ENCODE results near the gene PPT2. TPM values are rescaled to one million over a fixed set of nuclear protein-coding genes. Genes with fewer than 3 reads are reported as not detected.
"Not testable (repeated sequence)": the region's sequence is repeated elsewhere in the genome, so short reads cannot be mapped to it uniquely, and the experiment has no call there.

The PPT2 gene
- total RNA-seq, 1 experiment from 2014 or later = 19.3 TPM

DNA sequence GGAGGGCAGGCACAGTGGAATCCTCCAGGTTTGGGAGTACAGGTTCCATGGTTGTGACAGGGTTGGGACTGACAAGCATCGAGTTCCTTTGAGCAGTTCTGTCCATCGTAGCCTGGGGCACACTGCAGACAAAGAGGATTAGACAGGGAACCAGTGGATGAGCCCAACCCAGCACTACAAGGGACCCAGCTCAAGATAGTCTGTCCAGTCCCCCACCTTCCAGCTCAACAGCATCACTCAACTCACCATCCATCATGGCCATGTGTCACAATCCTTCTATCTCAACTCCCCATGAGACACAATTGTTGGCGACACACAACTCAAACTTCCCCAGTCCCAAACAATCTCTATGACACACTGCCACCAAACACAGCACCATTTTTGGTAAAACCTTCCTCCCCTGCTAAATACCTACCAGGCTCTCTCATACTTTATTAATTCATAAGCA lies 50.4 kb downstream of the PPT2 start:
- no peak for DNase-seq (ENCODE audit: low read depth)

DNA sequence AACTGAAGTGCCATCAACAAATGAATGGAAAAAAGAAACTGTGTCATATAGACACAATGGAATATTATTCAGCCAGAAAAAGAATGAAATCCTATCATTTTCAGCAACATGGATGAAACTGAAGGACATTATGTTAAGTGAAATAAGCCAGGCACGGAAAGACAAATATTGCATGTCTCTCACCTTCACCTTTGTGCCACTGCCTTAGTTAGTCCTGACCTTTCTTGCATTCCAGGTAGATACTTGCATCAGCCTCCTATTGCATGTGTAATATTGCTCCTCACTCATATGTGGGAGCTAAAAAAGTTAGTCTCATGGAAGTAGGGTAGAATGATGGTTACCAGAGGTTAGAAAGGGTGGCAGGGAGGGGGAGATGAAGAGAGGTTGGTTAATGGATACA lies 55.1 kb downstream of the PPT2 start:
- no peak for DNase-seq (ENCODE audit: low read depth)

DNA sequence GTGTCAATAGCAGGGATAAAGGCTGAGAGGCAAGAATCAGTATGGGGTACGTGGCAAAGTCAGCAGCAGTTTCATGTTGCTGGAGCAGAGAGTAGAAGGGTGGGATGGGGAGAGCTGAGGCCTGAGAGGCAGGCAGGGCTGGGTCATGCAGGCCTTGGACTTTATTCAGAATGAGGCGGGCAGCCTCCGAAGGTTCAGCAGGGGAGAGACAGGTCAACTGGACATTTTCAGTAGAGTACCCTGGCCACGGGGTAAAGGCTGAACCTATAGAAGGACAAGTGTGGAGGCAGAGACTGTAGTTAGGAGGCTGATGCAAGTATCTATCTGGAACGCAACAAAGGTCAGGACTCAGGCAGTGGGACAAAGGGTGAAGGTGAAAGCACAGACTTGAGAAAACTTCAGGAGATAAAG lies 56.3 kb downstream of the PPT2 start:
- DNase-seq (ENCODE audit: low read depth) = no peak

DNA sequence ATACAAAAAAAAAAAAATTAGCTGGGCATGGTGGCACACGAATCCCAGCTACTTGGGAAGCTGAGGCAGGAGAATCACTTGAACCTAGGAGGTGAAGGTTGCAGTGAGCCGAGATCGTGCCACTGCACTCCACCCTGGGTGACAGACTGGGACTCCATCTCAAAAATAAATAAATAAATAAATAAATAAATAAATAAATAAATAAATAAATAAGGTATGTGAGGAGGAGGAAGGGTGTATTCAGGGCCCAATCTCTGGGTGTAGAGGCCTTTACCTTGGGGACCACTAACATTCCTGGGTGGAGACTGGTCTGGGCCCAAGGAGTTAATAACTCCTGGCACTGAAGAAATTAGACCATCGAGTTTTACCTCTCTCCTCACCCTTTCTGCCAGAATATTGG lies 57.5 kb downstream of the PPT2 start:
- not testable (repeated sequence) for DNase-seq (ENCODE audit: low read depth)

DNA sequence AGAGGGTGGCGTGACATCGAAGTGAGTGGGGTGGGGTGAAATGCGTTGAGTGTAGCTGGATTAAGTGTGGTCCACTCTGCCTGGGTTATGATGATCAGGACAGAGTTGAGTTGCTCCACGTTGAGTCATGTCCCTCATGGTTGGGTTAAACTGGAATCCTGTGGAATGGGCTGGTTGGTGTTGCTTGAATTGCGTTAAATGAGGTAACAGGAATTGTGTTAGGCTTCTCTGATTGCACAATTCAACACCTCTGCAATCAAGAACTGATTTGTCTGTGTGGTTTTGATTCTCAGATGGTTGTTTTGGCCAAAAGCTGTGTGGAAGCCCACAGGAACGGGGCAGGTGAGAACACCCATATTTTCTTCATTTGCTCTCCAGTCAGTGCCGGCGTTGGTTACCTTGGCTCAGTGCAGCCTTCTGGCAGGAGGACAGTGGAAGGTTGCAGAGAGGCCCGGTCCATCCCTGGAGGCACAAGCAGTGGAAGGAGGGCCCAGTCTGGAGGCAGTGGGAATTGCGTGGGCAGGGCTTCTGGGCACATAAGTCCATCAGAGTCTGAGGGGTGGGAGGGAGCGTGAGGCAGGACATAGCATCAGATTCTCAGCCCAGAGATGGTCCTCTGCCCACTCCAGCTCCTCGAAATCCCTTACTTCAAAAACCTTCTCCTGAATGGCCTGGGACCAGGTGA lies 58.3 kb downstream of the PPT2 start:
- no peak for DNase-seq (ENCODE audit: low read depth)

Other genes with a start within 250 kb of the PPT2 start
- 0.86 and 1.2 TPM in 2 replicates for gene C2, start 226.4 kb upstream of the PPT2 start, total RNA-seq (2014; rRNA removed)
- gene CFB, start 208.0 kb upstream of the PPT2 start, total RNA-seq (2014; rRNA removed) = 1.1 and 1.4 TPM in 2 replicates
- gene NELFE, start 195.2 kb upstream of the PPT2 start, total RNA-seq (2014; rRNA removed) = 129 TPM in 2 replicates
- gene SKIC2, start 195.0 kb upstream of the PPT2 start, total RNA-seq (2014; rRNA removed) = 40.0 and 44.1 TPM in 2 replicates
- gene DXO, start 182.0 kb upstream of the PPT2 start, total RNA-seq (2014; rRNA removed) = 19.1 and 19.5 TPM in 2 replicates
- 1.9 and 2.2 TPM in 2 replicates for gene C4A, start 172.1 kb upstream of the PPT2 start, total RNA-seq (2014; rRNA removed)
- 1.8 and 3.5 TPM in 2 replicates for gene C4B, start 139.3 kb upstream of the PPT2 start, total RNA-seq (2014; rRNA removed)
- 0.13 TPM in 1 of 2 replicates, not detected in the other for gene CYP21A2, start 115.7 kb upstream of the PPT2 start, total RNA-seq (2014; rRNA removed)
- gene TNXB, start 44.8 kb upstream of the PPT2 start, total RNA-seq (2014; rRNA removed) = under 0.01 and 0.06 TPM in 2 replicates
- gene ATF6B, start 25.9 kb upstream of the PPT2 start, total RNA-seq (2014; rRNA removed) = 29.8 and 34.7 TPM in 2 replicates
- 8.4 and 8.9 TPM in 2 replicates for gene FKBPL, start 23.9 kb upstream of the PPT2 start, total RNA-seq (2014; rRNA removed)
- 0.06 TPM in 1 of 2 replicates, not detected in the other for gene PRRT1, start 2.2 kb upstream of the PPT2 start, total RNA-seq (2014; rRNA removed)
- gene EGFL8, start 10.5 kb downstream of the PPT2 start, total RNA-seq (2014; rRNA removed) = 1.3 and 2.4 TPM in 2 replicates
- 80.3 and 87.0 TPM in 2 replicates for gene AGPAT1, start 21.9 kb downstream of the PPT2 start, total RNA-seq (2014; rRNA removed)
- gene RNF5, start 24.3 kb downstream of the PPT2 start, total RNA-seq (2014; rRNA removed) = 43.5 and 55.3 TPM in 2 replicates
- 0.45 and 0.80 TPM in 2 replicates for gene AGER, start 30.1 kb downstream of the PPT2 start, total RNA-seq (2014; rRNA removed)
- 19.2 and 23.1 TPM in 2 replicates for gene PBX2, start 36.1 kb downstream of the PPT2 start, total RNA-seq (2014; rRNA removed)
- 1.0 and 1.4 TPM in 2 replicates for gene GPSM3, start 38.5 kb downstream of the PPT2 start, total RNA-seq (2014; rRNA removed)
- gene NOTCH4, start 69.9 kb downstream of the PPT2 start, total RNA-seq (2014; rRNA removed) = 0.26 and 1.1 TPM in 2 replicates
- gene TSBP1, start 217.8 kb downstream of the PPT2 start, total RNA-seq (2014; rRNA removed) = not detected in 2 replicates

All from LHCN-M2 (cell line).